Activated CD4-positive, CD25-positive, alpha-beta regulatory T cell (primary cell): ENCODE measurements around the gene H3-3A.

Experiments used
- DNase-seq, 4 experiments: peaks; one replicate each; lab custom pipeline; 2025; lab: John Stamatoyannopoulos, UW

H3-3A gene

GRCh38 chr1:226062558-226063223 lies at the start of gene H3-3A:
H3-3A (plus strand) TSS chr1:226062716; CDS start chr1:226064352, 1,636 bp downstream.
- DNase-seq, result peak; percentile 97 to 99 (median 98)

- no peak for DNase-seq
These were observed 45.4 kb upstream of the H3-3A start for GRCh38 chr1:226017070-226017469.

- DNase-seq, result no peak
These were observed 42.9 kb upstream of the H3-3A start for GRCh38 chr1:226019572-226019971.

GRCh38 chr1:226021401-226021800 lies 41.1 kb upstream of the H3-3A start:
- no peak for DNase-seq

GRCh38 chr1:226021801-226022200 lies 40.7 kb upstream of the H3-3A start:
- no peak for DNase-seq

- DNase-seq, result no peak
These were observed 38.8 kb upstream of the H3-3A start for GRCh38 chr1:226023735-226024134.

- DNase-seq, result no peak
These were observed 35.7 kb upstream of the H3-3A start for GRCh38 chr1:226026833-226027232.

GRCh38 chr1:226027538-226028217 lies 34.8 kb upstream of the H3-3A start:
- no peak for DNase-seq

GRCh38 chr1:226029093-226029496 lies 33.4 kb upstream of the H3-3A start:
- no peak for DNase-seq

- DNase-seq, result no peak
These were observed 32.8 kb upstream of the H3-3A start for GRCh38 chr1:226029568-226030225.

GRCh38 chr1:226033582-226033981 lies 28.9 kb upstream of the H3-3A start:
- no peak for DNase-seq

- no peak for DNase-seq
These were observed 28.5 kb upstream of the H3-3A start for GRCh38 chr1:226033991-226034390.

GRCh38 chr1:226034482-226034881 lies 28.0 kb upstream of the H3-3A start:
- no peak for DNase-seq

GRCh38 chr1:226035915-226036314 lies 26.6 kb upstream of the H3-3A start:
- DNase-seq, result no peak

- no peak for DNase-seq
These were observed 23.9 kb upstream of the H3-3A start for GRCh38 chr1:226038661-226039060.

GRCh38 chr1:226041419-226041818 lies 21.1 kb upstream of the H3-3A start:
- no peak for DNase-seq

GRCh38 chr1:226044514-226045101 lies 17.9 kb upstream of the H3-3A start:
- no peak for DNase-seq

GRCh38 chr1:226046240-226046639 lies 16.3 kb upstream of the H3-3A start:
- DNase-seq, result no peak

- no peak for DNase-seq
These were observed 15.0 kb upstream of the H3-3A start for GRCh38 chr1:226047495-226047894.

GRCh38 chr1:226048886-226049285 lies 13.6 kb upstream of the H3-3A start:
- DNase-seq, result no peak

- no peak for DNase-seq
These were observed 12.4 kb upstream of the H3-3A start for GRCh38 chr1:226050133-226050532.

- no peak for DNase-seq
These were observed 11.2 kb upstream of the H3-3A start for GRCh38 chr1:226051365-226051764.

GRCh38 chr1:226052061-226052460 lies 10.5 kb upstream of the H3-3A start:
- DNase-seq, result no peak
